GM12864 (cell line): ENCODE results near the gene ISLR.

Experiments used
- DNase-seq: peaks from one replicate; pipeline ENCODE4 v3.0.0-alpha.2; 2011; ENCODE audit warnings: low read depth
- H3K4me3 ChIP-seq: 2 replicates; pipeline ENCODE4 v1.5.1; 2011; ENCODE audit warnings: mild to moderate bottlenecking, low read depth, low read length, control low read depth
- TF ChIP-seq, protein P1 (sequence below): IDR thresholded peaks from 2 replicates; pipeline ENCODE4 v1.5.1; 2011; ENCODE audit warnings: low read depth, mild to moderate bottlenecking, moderate library complexity, low read length, control low read depth, inconsistent platforms; ENCODE audit errors: missing control alignments

Gene ISLR, protein sequence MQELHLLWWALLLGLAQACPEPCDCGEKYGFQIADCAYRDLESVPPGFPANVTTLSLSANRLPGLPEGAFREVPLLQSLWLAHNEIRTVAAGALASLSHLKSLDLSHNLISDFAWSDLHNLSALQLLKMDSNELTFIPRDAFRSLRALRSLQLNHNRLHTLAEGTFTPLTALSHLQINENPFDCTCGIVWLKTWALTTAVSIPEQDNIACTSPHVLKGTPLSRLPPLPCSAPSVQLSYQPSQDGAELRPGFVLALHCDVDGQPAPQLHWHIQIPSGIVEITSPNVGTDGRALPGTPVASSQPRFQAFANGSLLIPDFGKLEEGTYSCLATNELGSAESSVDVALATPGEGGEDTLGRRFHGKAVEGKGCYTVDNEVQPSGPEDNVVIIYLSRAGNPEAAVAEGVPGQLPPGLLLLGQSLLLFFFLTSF

GRCh38 chr15:74173380-74174218 lies at the start of gene ISLR:
ISLR (plus strand) TSS chr15:74173710; CDS start chr15:74174859, 1,149 bp downstream.
- TF ChIP-seq, protein P1, sequence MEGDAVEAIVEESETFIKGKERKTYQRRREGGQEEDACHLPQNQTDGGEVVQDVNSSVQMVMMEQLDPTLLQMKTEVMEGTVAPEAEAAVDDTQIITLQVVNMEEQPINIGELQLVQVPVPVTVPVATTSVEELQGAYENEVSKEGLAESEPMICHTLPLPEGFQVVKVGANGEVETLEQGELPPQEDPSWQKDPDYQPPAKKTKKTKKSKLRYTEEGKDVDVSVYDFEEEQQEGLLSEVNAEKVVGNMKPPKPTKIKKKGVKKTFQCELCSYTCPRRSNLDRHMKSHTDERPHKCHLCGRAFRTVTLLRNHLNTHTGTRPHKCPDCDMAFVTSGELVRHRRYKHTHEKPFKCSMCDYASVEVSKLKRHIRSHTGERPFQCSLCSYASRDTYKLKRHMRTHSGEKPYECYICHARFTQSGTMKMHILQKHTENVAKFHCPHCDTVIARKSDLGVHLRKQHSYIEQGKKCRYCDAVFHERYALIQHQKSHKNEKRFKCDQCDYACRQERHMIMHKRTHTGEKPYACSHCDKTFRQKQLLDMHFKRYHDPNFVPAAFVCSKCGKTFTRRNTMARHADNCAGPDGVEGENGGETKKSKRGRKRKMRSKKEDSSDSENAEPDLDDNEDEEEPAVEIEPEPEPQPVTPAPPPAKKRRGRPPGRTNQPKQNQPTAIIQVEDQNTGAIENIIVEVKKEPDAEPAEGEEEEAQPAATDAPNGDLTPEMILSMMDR: no peak
- no peak for DNase-seq
- H3K4me3 ChIP-seq: no peak within 1 kb of the TSS

DNA sequence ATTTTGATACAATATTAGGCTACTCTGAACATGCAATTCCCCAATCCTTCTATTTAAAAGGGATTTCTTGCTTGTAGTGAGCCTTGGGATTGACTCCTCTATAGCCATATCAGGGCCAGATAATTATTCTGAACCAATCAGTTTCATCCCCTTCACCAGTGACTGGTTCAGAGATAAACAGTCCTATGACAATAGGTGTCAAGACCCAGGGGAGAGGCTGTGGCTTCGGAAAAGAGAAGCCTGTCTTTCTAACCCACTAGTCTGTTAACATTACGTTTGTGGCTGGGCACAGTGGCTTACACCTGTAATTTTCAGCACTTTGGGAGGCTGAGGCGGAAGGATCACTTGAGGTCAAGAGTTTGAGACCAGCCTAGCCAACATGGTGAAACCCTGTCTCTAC lies 49.3 kb upstream of the ISLR start:
- TF ChIP-seq, protein P1: no peak
- no peak for DNase-seq
- H3K4me3 ChIP-seq: no peak overlapping the region

DNA sequence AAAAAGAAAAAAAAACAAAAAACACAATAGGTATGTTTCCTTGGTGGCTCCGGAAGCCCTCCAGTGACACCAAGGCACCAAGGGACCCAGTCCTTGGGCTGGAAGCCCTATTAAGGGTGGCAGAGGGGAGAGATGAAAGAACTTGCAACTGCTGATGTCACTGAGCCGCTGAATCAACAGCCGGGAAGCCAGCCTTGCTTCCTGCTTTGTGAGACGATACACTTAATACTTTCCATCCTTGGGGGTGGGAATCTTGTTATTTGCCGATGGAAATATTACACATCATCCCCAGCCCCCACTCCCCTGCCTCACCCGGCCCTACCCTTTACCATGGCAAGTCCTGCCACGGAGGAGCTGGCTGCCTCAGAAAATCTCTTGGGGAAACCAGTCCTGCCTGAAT lies 48.8 kb upstream of the ISLR start:
- TF ChIP-seq, protein P1: no peak
- no peak overlapping the region for H3K4me3 ChIP-seq
- no peak for DNase-seq

DNA sequence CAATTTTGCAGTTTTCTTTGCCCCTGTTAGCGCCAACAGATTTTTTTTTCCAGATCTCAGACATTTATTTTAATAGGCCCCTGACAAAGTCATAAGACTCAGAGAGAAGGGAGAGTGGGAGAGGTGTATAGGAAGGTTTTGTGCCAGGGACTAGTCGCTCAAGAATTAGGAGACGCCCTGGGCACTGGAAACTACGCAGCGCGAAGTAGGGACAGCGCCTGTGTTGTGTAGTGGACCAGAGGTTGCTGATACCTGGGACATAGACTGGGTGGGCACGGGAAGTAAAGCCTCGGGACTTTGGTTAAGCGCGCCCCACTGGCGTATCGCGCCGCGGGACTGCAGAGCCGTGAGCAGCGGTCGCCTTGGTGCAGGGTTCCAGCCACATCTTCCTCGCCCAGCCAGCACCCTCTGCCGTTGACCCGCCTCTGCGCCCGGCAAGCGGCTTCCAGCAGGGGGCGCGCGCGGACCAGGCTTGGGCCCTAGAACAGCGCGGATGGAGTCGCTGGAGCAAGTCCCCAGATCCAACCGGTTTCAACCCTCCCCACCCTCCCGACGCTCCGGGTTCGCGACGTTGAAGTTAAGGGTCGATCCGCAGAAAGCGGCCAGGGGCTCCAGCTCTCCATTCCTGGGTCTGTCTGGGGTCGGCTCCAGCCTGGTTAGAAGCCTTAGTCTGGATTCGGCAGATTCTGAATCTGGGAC lies 46.1 kb upstream of the ISLR start:
- no peak overlapping the region for H3K4me3 ChIP-seq
- DNase-seq: peak; percentile 35
- TF ChIP-seq, protein P1: peak; percentile 96

DNA sequence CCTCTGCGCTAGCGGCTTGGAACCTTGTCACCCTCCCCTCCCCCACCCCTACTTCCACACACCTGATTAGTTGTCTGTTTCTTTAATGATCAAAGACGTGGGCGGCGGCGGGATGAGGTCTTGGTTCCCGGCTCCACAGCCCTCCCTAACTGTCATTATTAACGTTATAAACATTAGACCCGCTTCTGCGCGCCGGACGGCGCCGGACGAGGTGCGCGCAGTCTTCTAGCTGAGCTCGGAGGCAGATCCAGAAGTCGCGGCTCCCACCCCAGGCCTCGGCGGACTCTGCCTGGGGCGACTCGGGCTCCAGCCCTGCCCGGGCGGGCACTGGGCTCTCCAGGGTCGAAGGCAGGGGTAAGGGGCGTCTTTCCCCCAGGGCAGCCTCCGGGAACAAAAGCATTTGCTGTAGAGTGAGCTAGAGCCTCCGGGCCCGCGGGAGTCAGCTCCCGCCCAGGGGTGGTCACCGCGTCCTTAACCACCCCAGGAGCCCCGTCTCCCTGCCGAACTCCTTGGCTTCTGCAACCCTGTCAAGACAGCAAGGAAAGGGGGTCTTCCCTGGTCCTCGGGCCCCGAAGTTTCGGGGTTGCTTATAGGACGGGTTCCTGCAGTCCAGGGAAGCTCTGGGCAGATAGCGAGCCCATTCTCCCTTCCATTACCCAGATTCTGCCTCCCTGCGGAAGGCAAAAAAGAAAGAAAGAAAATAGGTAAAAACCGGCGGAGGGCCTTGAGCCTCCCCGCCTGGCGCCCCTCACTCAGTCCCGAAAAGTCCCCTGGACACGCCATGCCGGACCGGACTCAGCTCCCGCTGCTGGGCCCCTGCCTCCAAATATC lies 45.3 kb upstream of the ISLR start:
- no peak overlapping the region for H3K4me3 ChIP-seq
- TF ChIP-seq, protein P1: no peak
- no peak for DNase-seq

- TF ChIP-seq, protein P1: no peak
- DNase-seq: no peak
- no peak overlapping the region for H3K4me3 ChIP-seq
Observed at GRCh38 chr15:74128785-74129585, 44.5 kb upstream of the ISLR start.
